ENCODE data around the gene OR2T10.

- TF ChIP-seq POLR2A (IDR thresholded peaks at IDR 0.05) (no peak), CTCF (IDR thresholded peaks at IDR 0.05) (no peak)
Measured at GRCh38 chr1:248576260-248576980, 21.1 kb downstream of the OR2T10 start.

Data from adrenal gland (tissue), 5 donors.